Common myeloid progenitor, CD34-positive (primary cell): ENCODE data around the gene C16orf74.

ENCODE experiments used
- CTCF ChIA-PET: fragments of 350-600 bp; sonication (Branson Sonifier 250); formaldehyde crosslinking; loops from one replicate; lab custom pipeline; 2021; ENCODE audit warnings: antibody characterized with exemption; lab: Charles Lee
- POLR2A ChIA-PET: fragments of 350-600 bp; sonication (Branson Sonifier 250); formaldehyde crosslinking; loops from one replicate; lab custom pipeline; 2021; ENCODE audit warnings: antibody characterized with exemption; lab: Charles Lee
- DNase-seq, 3 donors: peaks; one replicate each; pipeline versions ENCODE4 v3.0.0 to v3.0.0-alpha.2; 2013
- H3K27ac ChIP-seq, 2 experiments: 1 replicate in 1 of 2; 2 replicates in 1 of 2; pipeline ENCODE4 v1.7.0; 2013; ENCODE audit warnings: inconsistent platforms in 2 of 2, low read length in 2 of 2, mild to moderate bottlenecking in 2 of 2, low read depth in 1 of 2, moderate library complexity in 1 of 2; ENCODE audit not compliant: severe bottlenecking in 2 of 2, insufficient read depth in 1 of 2, poor library complexity in 1 of 2
- H3K27me3 ChIP-seq, 5 experiments: replicated peaks in 2 of 5; 1 replicate in 3 of 5; 2 replicates in 2 of 5; pipeline versions ENCODE4 v1.6.1 to v1.7.0; 2013; ENCODE audit warnings: low read length in 4 of 5, mild to moderate bottlenecking in 2 of 5, moderate library complexity in 2 of 5, inconsistent platforms in 1 of 5; ENCODE audit not compliant: insufficient read depth in 5 of 5, control insufficient read depth in 4 of 5
- H3K36me3 ChIP-seq, 4 experiments: 1 replicate in 2 of 4; 2 replicates in 2 of 4; pipeline versions ENCODE4 v1.6.1 to v1.7.0; 2013; ENCODE audit warnings: low read length in 3 of 4, control low read depth in 1 of 4, mild to moderate bottlenecking in 1 of 4; ENCODE audit not compliant: control insufficient read depth in 4 of 4, insufficient read depth in 4 of 4
- H3K4me1 ChIP-seq, 4 experiments: 1 replicate in 3 of 4; 2 replicates in 1 of 4; pipeline versions ENCODE4 v1.6.1 to v1.7.1; 2013; ENCODE audit warnings: low read length in 3 of 4, mild to moderate bottlenecking in 3 of 4, control low read depth in 1 of 4, inconsistent platforms in 1 of 4, moderate library complexity in 1 of 4; ENCODE audit not compliant: control insufficient read depth in 4 of 4, insufficient read depth in 4 of 4; ENCODE audit errors: control extremely low read depth in 1 of 4
- H3K4me3 ChIP-seq, 7 experiments: 1 replicate in 4 of 7; 2 replicates in 3 of 7; pipeline versions ENCODE4 v1.5.1 to v1.7.0; 2013; ENCODE audit warnings: mild to moderate bottlenecking in 7 of 7, low read length in 6 of 7, moderate library complexity in 6 of 7, inconsistent platforms in 2 of 7, low read depth in 2 of 7, control low read depth in 1 of 7; ENCODE audit not compliant: insufficient read depth in 4 of 7, control insufficient read depth in 1 of 7; ENCODE audit errors: extremely low read depth in 1 of 7
- H3K9me3 ChIP-seq, 5 experiments: 1 replicate in 4 of 5; 2 replicates in 1 of 5; pipeline versions ENCODE4 v1.6.1 to v1.7.1; 2013; ENCODE audit warnings: low read length in 4 of 5, mild to moderate bottlenecking in 2 of 5, inconsistent platforms in 1 of 5, low read depth in 1 of 5, moderate library complexity in 1 of 5; ENCODE audit not compliant: control insufficient read depth in 4 of 5, insufficient read depth in 2 of 5; ENCODE audit errors: control extremely low read depth in 1 of 5
- WGBS: methylation state at CpG from one replicate; pipeline ENCODE4 v1.1.5; 2013; ENCODE audit not compliant: insufficient coverage; 5-methylcytosine and 5-hydroxymethylcytosine counted together

Gene C16orf74

DNA sequence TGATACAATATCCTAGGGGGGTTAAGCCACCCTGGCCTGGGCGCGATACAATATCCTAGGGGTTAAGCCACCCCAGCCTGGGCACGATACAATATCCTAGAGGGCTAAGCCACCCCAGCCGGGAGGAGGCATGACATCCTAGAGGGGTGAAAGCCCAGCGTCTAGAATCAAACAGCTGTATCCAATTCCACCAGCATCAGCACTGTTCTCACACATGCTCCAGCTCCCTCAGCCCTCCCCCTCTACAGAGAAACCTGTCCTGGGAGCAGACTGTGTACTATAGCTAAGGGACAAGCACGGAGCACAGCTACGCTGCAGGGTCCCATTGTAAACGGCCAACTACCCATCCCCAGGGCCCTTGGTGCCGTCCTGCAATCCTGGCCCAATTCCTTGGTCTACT lies 68.4 kb downstream of the C16orf74 start:
- no peak overlapping the region for H3K4me3 ChIP-seq
- POLR2A ChIA-PET, result no interaction called here
- CTCF ChIA-PET, result interaction anchor here (0.8 to 1.9 kb wide), 6 partner anchors 9 to 35 kb away, joined by 3 to 6 read pairs (median 4); no protein-coding TSS in a partner anchor
- no peaks in the 10 kb centered on the region for H3K27me3 ChIP-seq
- DNase-seq, result no peak
- peaks cover 7 to 76% (median 27%) of the 10 kb centered on the region in 4 experiments for H3K36me3 ChIP-seq
- no peak overlapping the region for H3K27ac ChIP-seq
- H3K4me1 ChIP-seq, result peaks cover 0 to 7% (median 2%) of the 10 kb centered on the region in 4 experiments
- WGBS, result 88% methylated on average over 7 of the region's 9 CpGs
- H3K9me3 ChIP-seq, result no peaks in the 10 kb centered on the region

DNA sequence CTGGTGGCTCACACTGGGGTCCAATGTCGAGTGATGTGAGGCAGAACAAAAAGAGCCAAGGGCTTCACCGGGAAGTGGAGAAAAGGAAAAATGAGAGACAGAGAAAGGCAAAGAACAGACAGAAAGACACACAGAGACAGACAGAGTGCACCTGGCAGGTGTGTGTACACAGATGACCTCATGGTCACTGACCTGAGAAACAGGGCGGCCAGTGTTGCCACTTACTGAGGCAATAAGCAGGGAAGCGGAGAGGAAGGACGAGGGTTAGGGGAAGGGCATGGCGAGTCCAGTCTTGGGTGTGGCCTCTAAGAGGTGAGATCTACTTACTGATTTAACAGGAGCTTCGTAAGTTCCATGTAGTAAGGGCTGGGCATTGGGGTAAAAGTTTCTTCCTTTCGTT lies 69.6 kb downstream of the C16orf74 start:
- Histone ChIP-seq H3K4me3 (no peak overlapping the region), H3K27me3 (no peaks in the 10 kb centered on the region), H3K9me3 (no peaks in the 10 kb centered on the region), H3K27ac (no peak overlapping the region), H3K4me1 (no peaks in the 10 kb centered on the region), H3K36me3 (peaks cover 9 to 76% (median 31%) of the 10 kb centered on the region in 4 experiments)
- WGBS, result 92% methylated on average over 4 of the region's 8 CpGs
- POLR2A ChIA-PET, result no interaction called here
- CTCF ChIA-PET, result interaction anchor here (1.2 kb wide), 2 partner anchors 16 to 37 kb away, joined by 3 to 4 read pairs; no protein-coding TSS in a partner anchor
- DNase-seq, result no peak

DNA sequence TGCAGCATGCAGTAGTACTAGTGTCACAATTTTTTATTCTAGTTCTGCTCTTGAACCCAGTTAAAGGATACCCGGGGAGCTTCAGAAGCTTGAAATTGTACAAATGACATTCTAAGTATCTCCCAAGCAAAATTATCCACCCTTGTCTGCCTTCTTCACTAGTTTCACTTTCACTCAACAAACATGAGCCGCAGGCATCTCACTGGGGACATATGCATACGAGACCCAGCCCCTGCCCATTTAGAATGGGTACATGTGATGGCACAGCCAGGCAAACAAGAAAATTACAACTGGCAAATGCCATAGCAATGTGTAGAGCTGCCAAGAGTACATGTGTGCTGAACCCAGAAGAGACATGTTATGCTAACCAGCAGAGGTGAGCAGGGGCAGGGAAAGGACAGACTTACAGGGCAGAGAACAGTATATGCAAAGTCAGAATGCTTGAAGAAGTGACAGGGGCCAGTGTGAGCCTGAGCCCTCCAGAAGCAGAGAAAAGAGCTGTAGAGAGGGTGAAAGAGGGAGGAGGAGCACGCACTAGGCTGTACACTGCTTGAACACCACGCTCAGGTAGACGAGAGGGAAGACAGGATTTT lies 70.4 kb downstream of the C16orf74 start:
- Histone ChIP-seq H3K4me3 (no peak overlapping the region), H3K27ac (no peak overlapping the region), H3K4me1 (no peaks in the 10 kb centered on the region), H3K9me3 (no peaks in the 10 kb centered on the region), H3K27me3 (no peaks in the 10 kb centered on the region), H3K36me3 (peaks cover 10 to 84% (median 35%) of the 10 kb centered on the region in 4 experiments)
- CTCF ChIA-PET, result interaction anchor here (1.2 kb wide), 1 partner anchor 38 kb away, joined by 4 read pairs; no protein-coding TSS in a partner anchor
- WGBS, result 95% methylated on average over 4 of the region's 6 CpGs
- POLR2A ChIA-PET, result no interaction called here
- no peak for DNase-seq

DNA sequence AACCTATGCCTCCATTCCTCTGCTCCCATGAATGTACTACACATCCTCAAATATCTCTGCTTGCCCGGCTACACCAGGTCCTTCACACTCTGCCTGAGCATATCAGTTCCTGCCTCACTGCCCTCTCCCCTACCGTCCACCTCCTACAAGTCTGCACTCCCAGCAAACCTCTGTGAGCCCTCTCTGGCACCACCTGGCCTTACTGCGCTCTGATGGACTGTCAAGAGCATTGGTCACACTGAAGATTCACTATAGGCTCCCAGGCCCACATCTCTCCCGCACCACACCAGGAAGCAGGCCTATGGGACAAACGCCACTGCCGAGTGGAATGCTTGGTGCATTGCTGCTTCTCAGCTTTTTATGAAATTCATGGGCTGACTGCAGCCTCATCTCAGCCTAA lies 71.0 kb downstream of the C16orf74 start:
- ChIA-PET POLR2A (no interaction called here), CTCF (interaction anchor here (1.1 kb wide), 1 partner anchor 22 kb away, joined by 3 read pairs; no protein-coding TSS in a partner anchor)
- Histone ChIP-seq H3K36me3 (peaks cover 14 to 84% (median 40%) of the 10 kb centered on the region in 4 experiments), H3K4me3 (no peak overlapping the region), H3K9me3 (no peaks in the 10 kb centered on the region), H3K27ac (no peak overlapping the region), H3K27me3 (no peaks in the 10 kb centered on the region), H3K4me1 (no peaks in the 10 kb centered on the region)
- 100% methylated on average over 5 of the region's 6 CpGs for WGBS
- DNase-seq, result no peak

DNA sequence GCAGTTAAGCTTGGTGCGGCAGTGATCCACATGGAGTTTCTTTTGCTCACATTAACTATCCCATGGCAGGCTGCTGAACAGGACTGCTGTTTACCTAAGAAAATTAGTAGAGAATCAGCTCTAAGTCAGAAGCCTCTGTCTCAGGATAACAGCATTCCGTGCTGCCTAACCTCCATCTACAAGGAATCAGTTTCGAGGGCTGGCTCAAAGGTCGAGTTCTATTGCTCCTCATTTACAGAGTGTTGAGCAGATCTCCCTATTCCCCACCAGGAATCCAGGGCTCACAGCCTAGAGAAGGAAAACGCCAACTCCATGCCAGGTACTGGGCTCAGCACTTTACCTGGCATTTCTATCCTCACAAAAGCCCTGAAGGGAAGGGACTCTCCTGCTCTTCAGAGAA lies 72.1 kb downstream of the C16orf74 start:
- H3K36me3 ChIP-seq, result peaks cover 15 to 89% (median 50%) of the 10 kb centered on the region in 4 experiments
- H3K27me3 ChIP-seq, result no peaks in the 10 kb centered on the region
- H3K27ac ChIP-seq, result no peak overlapping the region
- 100% methylated on average over 2 of the region's 5 CpGs for WGBS
- DNase-seq, result no peak
- no peaks in the 10 kb centered on the region for H3K9me3 ChIP-seq
- CTCF ChIA-PET, result interaction anchor here (1.1 to 1.9 kb wide), 3 partner anchors 17 to 23 kb away, joined by 3 to 9 read pairs (median 3); no protein-coding TSS in a partner anchor
- no peaks in the 10 kb centered on the region for H3K4me1 ChIP-seq
- POLR2A ChIA-PET, result no interaction called here
- H3K4me3 ChIP-seq, result no peak overlapping the region

DNA sequence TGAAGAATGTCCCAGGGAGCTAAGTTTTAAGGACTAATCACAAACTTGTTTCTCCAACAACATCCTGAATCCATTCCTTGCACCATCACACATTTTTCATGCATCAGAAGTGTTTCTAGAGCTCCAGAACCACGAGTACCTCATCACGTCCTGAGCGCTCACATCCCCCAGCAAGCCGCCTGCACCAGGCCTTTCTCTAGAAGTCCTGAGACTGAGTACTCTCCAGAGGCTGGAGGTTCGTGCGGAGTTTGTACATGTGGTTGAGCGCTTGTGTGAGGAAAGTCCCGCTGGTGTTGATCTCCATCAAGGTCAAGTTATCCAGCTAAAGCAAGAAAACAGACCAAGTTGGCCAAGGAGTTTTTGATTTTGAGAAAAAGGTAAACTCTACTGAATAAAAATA lies 72.9 kb downstream of the C16orf74 start:
- Histone ChIP-seq H3K36me3 (peaks cover 15 to 88% (median 56%) of the 10 kb centered on the region in 4 experiments), H3K27ac (no peak overlapping the region), H3K4me3 (no peak overlapping the region), H3K27me3 (no peaks in the 10 kb centered on the region), H3K9me3 (no peaks in the 10 kb centered on the region), H3K4me1 (no peaks in the 10 kb centered on the region)
- WGBS, result 86% methylated on average over 8 of the region's 8 CpGs
- ChIA-PET CTCF (interaction anchor here (0.7 to 1.9 kb wide), 6 partner anchors 14 to 62 kb away, joined by 3 to 9 read pairs (median 4); no protein-coding TSS in a partner anchor), POLR2A (no interaction called here)
- DNase-seq, result no peak

DNA sequence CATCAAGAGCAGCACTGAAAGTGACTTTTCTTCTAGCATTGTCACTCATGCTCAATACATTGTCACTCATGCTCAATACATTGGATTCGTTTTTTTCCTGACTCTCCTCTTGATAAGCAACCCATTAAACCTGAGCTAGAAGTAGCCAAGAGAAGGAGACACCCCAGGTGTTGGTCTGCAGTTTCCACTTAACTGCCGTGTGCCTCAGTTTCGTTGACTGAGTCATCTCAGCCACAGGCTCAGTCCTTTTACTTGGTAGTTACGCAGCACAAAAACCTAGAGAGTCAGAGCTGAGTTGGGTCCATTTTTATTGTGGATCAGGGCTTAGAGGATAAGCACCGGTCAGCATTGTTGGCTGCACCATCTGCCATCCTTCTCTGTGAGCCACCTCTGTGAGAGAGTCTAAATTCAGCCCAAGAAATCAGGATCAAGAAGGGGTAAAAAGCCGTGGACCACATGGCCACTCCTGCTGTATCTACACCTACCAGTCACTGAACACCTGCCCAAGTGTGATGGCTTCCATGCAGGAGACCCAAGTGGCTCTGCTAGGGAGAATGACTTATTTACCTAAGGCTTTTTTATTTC lies 73.4 kb downstream of the C16orf74 start:
- Histone ChIP-seq H3K9me3 (no peaks in the 10 kb centered on the region), H3K36me3 (peaks cover 18 to 88% (median 59%) of the 10 kb centered on the region in 4 experiments), H3K27ac (no peak overlapping the region), H3K27me3 (no peaks in the 10 kb centered on the region), H3K4me3 (no peak overlapping the region), H3K4me1 (no peaks in the 10 kb centered on the region)
- DNase-seq, result no peak
- POLR2A ChIA-PET, result no interaction called here
- 91% methylated on average over 4 of the region's 6 CpGs for WGBS
- CTCF ChIA-PET, result interaction anchor here (0.7 to 1.9 kb wide), 6 partner anchors 15 to 62 kb away, joined by 3 to 9 read pairs (median 4); no protein-coding TSS in a partner anchor
